ENCODE results near the gene MRPS9.

Gene MRPS9

DNA sequence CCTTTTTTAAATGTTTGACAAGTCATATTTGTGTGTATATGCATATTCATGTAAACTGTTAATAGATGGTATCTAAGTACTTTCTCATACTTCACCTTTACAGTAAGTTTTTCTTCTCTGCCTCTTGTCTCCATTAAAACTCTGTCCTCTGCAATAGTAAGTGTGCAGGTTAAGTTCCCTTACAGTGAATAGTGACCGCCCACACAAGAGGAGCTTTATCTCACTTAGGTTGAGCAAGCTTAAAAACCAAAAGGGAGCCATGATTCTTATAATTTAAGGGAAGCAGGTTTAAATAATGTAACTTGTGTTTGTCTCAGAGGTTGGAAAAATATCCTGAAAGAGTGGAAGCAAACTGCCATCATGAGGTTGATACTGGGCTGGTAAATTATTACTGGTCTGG, 61.3 kb downstream of the MRPS9 start:
- no peaks in the 10 kb centered on the region for H3K79me2 ChIP-seq
- no peak overlapping the region for H3K4me2 ChIP-seq (ENCODE audit: low read length)
- no peak overlapping the region for H3K9ac ChIP-seq
- no peak overlapping the region for H3K4me3 ChIP-seq (ENCODE audit: low read depth, low read length)
- H3K27ac ChIP-seq, result no peak overlapping the region
- H3K27me3 ChIP-seq (ENCODE audit: control insufficient read depth, insufficient read depth, low read length), result no peaks in the 10 kb centered on the region
- H2AFZ ChIP-seq, result no peak overlapping the region
- H3K36me3 ChIP-seq (ENCODE audit: control insufficient read depth, insufficient read depth, low read length), result no peaks in the 10 kb centered on the region
- H3K4me1 ChIP-seq, result peaks cover 3% of the 10 kb centered on the region
- TF ChIP-seq, protein P1, sequence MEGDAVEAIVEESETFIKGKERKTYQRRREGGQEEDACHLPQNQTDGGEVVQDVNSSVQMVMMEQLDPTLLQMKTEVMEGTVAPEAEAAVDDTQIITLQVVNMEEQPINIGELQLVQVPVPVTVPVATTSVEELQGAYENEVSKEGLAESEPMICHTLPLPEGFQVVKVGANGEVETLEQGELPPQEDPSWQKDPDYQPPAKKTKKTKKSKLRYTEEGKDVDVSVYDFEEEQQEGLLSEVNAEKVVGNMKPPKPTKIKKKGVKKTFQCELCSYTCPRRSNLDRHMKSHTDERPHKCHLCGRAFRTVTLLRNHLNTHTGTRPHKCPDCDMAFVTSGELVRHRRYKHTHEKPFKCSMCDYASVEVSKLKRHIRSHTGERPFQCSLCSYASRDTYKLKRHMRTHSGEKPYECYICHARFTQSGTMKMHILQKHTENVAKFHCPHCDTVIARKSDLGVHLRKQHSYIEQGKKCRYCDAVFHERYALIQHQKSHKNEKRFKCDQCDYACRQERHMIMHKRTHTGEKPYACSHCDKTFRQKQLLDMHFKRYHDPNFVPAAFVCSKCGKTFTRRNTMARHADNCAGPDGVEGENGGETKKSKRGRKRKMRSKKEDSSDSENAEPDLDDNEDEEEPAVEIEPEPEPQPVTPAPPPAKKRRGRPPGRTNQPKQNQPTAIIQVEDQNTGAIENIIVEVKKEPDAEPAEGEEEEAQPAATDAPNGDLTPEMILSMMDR (IDR thresholded peaks at IDR 0.05), result no peak
- H3K9me3 ChIP-seq (ENCODE audit: control insufficient read depth, low read length), result no peaks in the 10 kb centered on the region

DNA sequence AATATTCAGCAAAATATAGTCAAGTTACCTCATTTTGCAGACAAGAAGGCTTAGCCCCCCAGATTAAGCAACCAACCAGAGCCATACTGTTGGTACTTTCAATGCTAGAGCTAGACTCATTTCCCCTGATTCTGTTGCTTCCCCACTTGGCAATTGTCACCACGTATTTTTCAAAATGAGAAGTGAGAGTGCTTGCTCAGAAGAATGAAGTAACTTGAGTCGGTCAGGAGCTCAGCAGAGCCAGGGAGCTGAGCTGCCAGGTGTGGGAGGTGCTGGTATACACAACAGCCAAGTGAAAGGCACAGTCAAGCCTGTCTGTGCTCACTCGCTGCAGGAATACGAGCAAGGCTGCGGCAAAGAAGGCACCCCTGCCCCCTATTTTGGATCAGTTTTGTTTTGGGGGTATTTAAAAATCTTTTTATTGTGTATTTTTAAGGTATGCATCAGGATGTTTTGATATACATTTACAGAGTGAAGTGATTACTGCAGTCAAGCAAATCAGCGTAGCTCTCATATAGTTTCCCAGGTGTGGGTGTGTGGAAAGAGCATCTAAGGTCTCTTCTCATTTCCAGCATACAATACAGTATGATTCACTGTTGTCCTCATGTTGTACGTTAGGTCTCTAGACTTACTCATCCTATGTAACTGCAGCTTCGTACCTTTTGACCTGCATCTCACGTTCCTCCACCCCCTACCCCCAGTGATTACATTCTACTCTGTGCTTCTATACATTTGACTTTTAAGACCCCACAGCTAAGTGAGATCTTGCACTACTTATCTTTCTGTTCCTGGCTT, 62.4 kb downstream of the MRPS9 start:
- Histone ChIP-seq H3K36me3 (ENCODE audit: control insufficient read depth, insufficient read depth, low read length) (no peaks in the 10 kb centered on the region), H2AFZ (no peak overlapping the region), H3K4me3 (ENCODE audit: low read depth, low read length) (no peak overlapping the region), H3K4me1 (peaks cover 3% of the 10 kb centered on the region), H3K4me2 (ENCODE audit: low read length) (no peak overlapping the region), H3K9ac (no peak overlapping the region), H3K9me3 (ENCODE audit: control insufficient read depth, low read length) (no peaks in the 10 kb centered on the region), H3K27me3 (ENCODE audit: control insufficient read depth, insufficient read depth, low read length) (no peaks in the 10 kb centered on the region), H3K79me2 (no peaks in the 10 kb centered on the region), H3K27ac (no peak overlapping the region)
- TF ChIP-seq, protein P1 (IDR thresholded peaks at IDR 0.05), result no peak

DNA sequence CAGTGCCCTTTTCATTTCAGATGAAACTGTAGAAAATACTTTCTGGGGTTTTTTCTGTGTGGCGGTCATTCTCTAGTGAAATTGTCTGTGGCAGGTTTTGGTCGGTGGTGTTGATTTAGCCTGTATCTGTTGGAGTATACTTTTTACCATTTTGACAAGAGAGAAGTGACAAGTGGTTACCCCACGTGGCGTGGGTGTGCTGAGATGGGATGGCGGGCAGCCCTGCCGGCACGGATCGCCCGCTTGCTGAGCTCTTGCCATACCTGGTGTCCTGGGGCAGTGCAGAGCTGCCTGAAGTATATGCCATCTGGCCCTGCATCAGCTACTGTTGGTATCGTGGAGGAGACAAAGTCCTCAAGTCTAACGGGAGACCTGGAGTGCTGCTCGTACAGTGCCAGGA, 64.1 kb downstream of the MRPS9 start:
- Histone ChIP-seq H3K9ac (no peak overlapping the region), H3K9me3 (ENCODE audit: control insufficient read depth, low read length) (no peaks in the 10 kb centered on the region), H3K27ac (no peak overlapping the region), H2AFZ (no peak overlapping the region), H3K4me2 (ENCODE audit: low read length) (no peak overlapping the region), H3K36me3 (ENCODE audit: control insufficient read depth, insufficient read depth, low read length) (no peaks in the 10 kb centered on the region), H3K27me3 (ENCODE audit: control insufficient read depth, insufficient read depth, low read length) (no peaks in the 10 kb centered on the region), H3K79me2 (no peaks in the 10 kb centered on the region), H3K4me1 (peaks cover 3% of the 10 kb centered on the region), H3K4me3 (ENCODE audit: low read depth, low read length) (no peak overlapping the region)
- TF ChIP-seq, protein P1 (IDR thresholded peaks at IDR 0.05), result no peak

DNA sequence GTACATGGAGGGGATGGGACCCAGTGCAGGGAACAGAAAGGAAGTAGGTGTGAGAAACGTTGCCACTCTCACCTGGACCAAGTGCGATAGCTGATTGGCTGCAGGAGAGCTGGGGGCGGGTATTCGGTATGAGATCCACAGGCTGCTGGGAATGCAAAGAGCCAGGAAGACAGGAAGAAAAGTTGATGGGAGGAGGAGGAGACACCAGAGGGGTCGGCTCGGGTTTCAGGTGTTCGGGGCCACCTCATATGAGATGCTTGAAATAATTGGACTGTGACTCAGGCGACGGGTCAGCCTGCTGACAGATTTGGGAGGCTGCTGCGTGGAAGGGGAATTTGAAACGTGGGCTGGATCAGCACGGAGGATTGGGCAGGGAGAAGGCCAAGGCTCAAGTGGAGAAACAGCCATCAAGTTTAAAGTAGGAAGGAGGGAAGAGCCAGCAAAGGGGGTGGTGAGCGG, 65.1 kb downstream of the MRPS9 start:
- no peak overlapping the region for H3K9ac ChIP-seq
- TF ChIP-seq, protein P1 (IDR thresholded peaks at IDR 0.05), result no peak
- H3K4me2 ChIP-seq (ENCODE audit: low read length), result no peak overlapping the region
- peaks cover 3% of the 10 kb centered on the region for H3K4me1 ChIP-seq
- no peak overlapping the region for H2AFZ ChIP-seq
- no peaks in the 10 kb centered on the region for H3K36me3 ChIP-seq (ENCODE audit: control insufficient read depth, insufficient read depth, low read length)
- H3K4me3 ChIP-seq (ENCODE audit: low read depth, low read length), result no peak overlapping the region
- H3K9me3 ChIP-seq (ENCODE audit: control insufficient read depth, low read length), result no peaks in the 10 kb centered on the region
- H3K27me3 ChIP-seq (ENCODE audit: control insufficient read depth, insufficient read depth, low read length), result no peaks in the 10 kb centered on the region
- no peak overlapping the region for H3K27ac ChIP-seq
- H3K79me2 ChIP-seq, result no peaks in the 10 kb centered on the region

DNA sequence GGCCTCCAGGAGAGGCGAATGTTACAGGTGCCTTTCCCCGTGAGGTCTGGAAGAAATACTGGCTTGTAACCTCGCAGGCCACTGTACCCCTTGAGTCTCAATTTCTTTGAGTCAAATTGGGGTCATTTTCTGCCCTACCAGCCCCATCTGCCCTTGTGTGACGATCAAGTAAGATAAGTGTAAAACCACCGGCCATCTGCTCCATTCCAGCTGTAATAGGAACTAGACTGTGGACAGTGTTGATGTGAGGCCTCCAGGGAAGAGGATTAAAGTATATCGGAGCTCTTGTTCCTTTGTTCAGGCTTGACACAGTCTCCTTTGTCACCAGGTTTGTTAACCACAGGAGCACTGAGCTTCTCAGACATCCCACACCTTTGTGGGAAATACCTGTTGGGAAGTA, 65.6 kb downstream of the MRPS9 start:
- TF ChIP-seq, protein P1 (IDR thresholded peaks at IDR 0.05), result no peak
- no peaks in the 10 kb centered on the region for H3K9me3 ChIP-seq (ENCODE audit: control insufficient read depth, low read length)
- H3K4me2 ChIP-seq (ENCODE audit: low read length), result no peak overlapping the region
- no peak overlapping the region for H3K9ac ChIP-seq
- peaks cover 3% of the 10 kb centered on the region for H3K4me1 ChIP-seq
- H3K27ac ChIP-seq, result no peak overlapping the region
- H2AFZ ChIP-seq, result no peak overlapping the region
- H3K79me2 ChIP-seq, result no peaks in the 10 kb centered on the region
- no peaks in the 10 kb centered on the region for H3K36me3 ChIP-seq (ENCODE audit: control insufficient read depth, insufficient read depth, low read length)
- no peaks in the 10 kb centered on the region for H3K27me3 ChIP-seq (ENCODE audit: control insufficient read depth, insufficient read depth, low read length)
- H3K4me3 ChIP-seq (ENCODE audit: low read depth, low read length), result no peak overlapping the region
